Liver (tissue), 9 donors: ENCODE results near the gene LAMA1. TPM values are rescaled to one million over a fixed set of nuclear protein-coding genes. Genes with fewer than 3 reads are reported as not detected.

Experiments
- DNase-seq: peaks from one replicate; pipeline ENCODE4 v3.0.0-alpha.2; 2017; ENCODE audit warnings: low spot score
- H3K27ac ChIP-seq, 2 donors: one replicate each; pipeline ENCODE4 v1.7.0; 2013; ENCODE audit warnings: inconsistent platforms in 2 of 2, low read length in 2 of 2, control low read depth in 1 of 2, low read depth in 1 of 2, mild to moderate bottlenecking in 1 of 2
- H3K27me3 ChIP-seq, 4 donors: one replicate each; pipeline versions ENCODE4 v1.6.1 to v1.7.0; 2013; ENCODE audit warnings: low read length in 3 of 4, inconsistent platforms in 1 of 4, mild to moderate bottlenecking in 1 of 4, moderate library complexity in 1 of 4; ENCODE audit not compliant: control insufficient read depth in 4 of 4, insufficient read depth in 4 of 4
- H3K36me3 ChIP-seq, 4 donors: one replicate each; pipeline versions ENCODE4 v1.6.1 to v1.7.0; 2013; ENCODE audit warnings: low read length in 3 of 4, mild to moderate bottlenecking in 3 of 4, low read depth in 1 of 4, moderate library complexity in 1 of 4; ENCODE audit not compliant: control insufficient read depth in 4 of 4, insufficient read depth in 3 of 4
- H3K4me1 ChIP-seq, 4 donors: one replicate each; pipeline versions ENCODE4 v1.6.1 to v1.7.0; 2013; ENCODE audit warnings: low read length in 3 of 4, mild to moderate bottlenecking in 3 of 4, moderate library complexity in 1 of 4; ENCODE audit not compliant: control insufficient read depth in 4 of 4, insufficient read depth in 4 of 4
- H3K4me3 ChIP-seq, 3 donors: one replicate each; pipeline versions ENCODE4 v1.6.1 to v1.7.0; 2013; ENCODE audit warnings: low read length in 3 of 3, control low read depth in 1 of 3, low read depth in 1 of 3, mild to moderate bottlenecking in 1 of 3
- H3K9ac ChIP-seq, 2 donors: one replicate each; pipeline ENCODE4 v1.7.0; 2013; ENCODE audit warnings: low read length in 2 of 2, mild to moderate bottlenecking in 2 of 2, moderate library complexity in 2 of 2, control low read depth in 1 of 2, low read depth in 1 of 2
- H3K9me3 ChIP-seq, 4 donors: one replicate each; pipeline versions ENCODE4 v1.6.1 to v1.7.0; 2013; ENCODE audit warnings: low read length in 3 of 4; ENCODE audit not compliant: control insufficient read depth in 4 of 4
- ATF3 ChIP-seq: IDR thresholded peaks from 2 replicates; pipeline ENCODE4 v1.6.1; 2016; ENCODE audit warnings: antibody characterized with exemption
- CTCF ChIP-seq: fragments of 150-350 bp; IDR thresholded peaks from 2 replicates; pipeline ENCODE4 v1.5.1; 2017; ENCODE audit warnings: improper control_type of control experiment, low read depth, low read length; ENCODE audit not compliant: missing input control
- EGR1 ChIP-seq, 2 donors: IDR thresholded peaks; 2 replicates each; pipeline ENCODE4 v1.6.1; 2016 to 2018; ENCODE audit warnings: antibody characterized with exemption in 2 of 2, low read depth in 2 of 2
- FOXA1 ChIP-seq: IDR thresholded peaks from 2 replicates; pipeline ENCODE4 v1.6.1; 2016; ENCODE audit warnings: antibody characterized with exemption
- FOXA2 ChIP-seq: IDR thresholded peaks from 2 replicates; pipeline ENCODE4 v1.6.1; 2016; ENCODE audit warnings: antibody characterized with exemption
- GABPA ChIP-seq, 2 donors: IDR thresholded peaks in 1 of 2; conservative IDR thresholded peaks in 1 of 2; 2 replicates each; pipeline ENCODE4 v1.6.1; 2016; ENCODE audit warnings: antibody characterized with exemption in 2 of 2, mild to moderate bottlenecking in 1 of 2, moderate library complexity in 1 of 2
- HNF4A ChIP-seq, 2 donors: conservative IDR thresholded peaks; 2 replicates each; pipeline ENCODE4 v1.6.1; 2016; ENCODE audit warnings: antibody characterized with exemption in 2 of 2, mild to moderate bottlenecking in 2 of 2
- HNF4G ChIP-seq: IDR thresholded peaks from 2 replicates; pipeline ENCODE4 v1.6.1; 2016; ENCODE audit warnings: antibody characterized with exemption
- MAX ChIP-seq: IDR thresholded peaks from 2 replicates; pipeline ENCODE4 v1.6.1; 2016; ENCODE audit warnings: antibody characterized with exemption
- NR2F2 ChIP-seq: IDR thresholded peaks from 2 replicates; pipeline ENCODE4 v1.6.1; 2016; ENCODE audit warnings: antibody characterized with exemption
- RAD21 ChIP-seq, 2 donors: IDR thresholded peaks; 2 replicates each; pipeline ENCODE4 v1.6.1; 2016; ENCODE audit warnings: antibody characterized with exemption in 2 of 2, mild to moderate bottlenecking in 2 of 2
- REST ChIP-seq: IDR thresholded peaks from 2 replicates; pipeline ENCODE4 v1.6.1; 2016; ENCODE audit warnings: antibody characterized with exemption, mild to moderate bottlenecking
- SP1 ChIP-seq: IDR thresholded peaks from 2 replicates; pipeline ENCODE4 v1.6.1; 2018; ENCODE audit warnings: antibody characterized with exemption, mild to moderate bottlenecking
- ZBTB33 ChIP-seq: IDR thresholded peaks from 2 replicates; pipeline ENCODE4 v1.6.1; 2016; ENCODE audit warnings: antibody characterized with exemption
- WGBS: extraction: QIAGEN DNeasy Blood & Tissue Kit; methylation state at CpG from one replicate; pipeline ENCODE4 v1.1.7; 2013; 5-methylcytosine and 5-hydroxymethylcytosine counted together
- polyA plus RNA-seq, 2 donors: library from polyadenylated mRNA; stranded (reverse) in 1 of 2; unstranded in 1 of 2; fragments of 200-250 nt in 1 of 2; fragments of >200 nt in 1 of 2; fragmentation: Nextera tagmentation in 1 of 2; extraction: Ambion mirVana in 1 of 2; gene quantifications; one replicate each; pipeline versions ENCODE4 v1.2.1 to v1.2.3, GENCODE V29; 2013 to 2015
- total RNA-seq, 2 donors: library from RNA; depleted of rRNA; stranded (reverse); fragments of >200 nt; gene quantifications; one replicate each; pipeline ENCODE4 v1.2.3, GENCODE V29; 2014
- donor health status: healthy.
- donor health status: healthy.
- donor health status: healthy.
- donor health status: healthy.
- donor health status: healthy.

LAMA1 gene
- total and polyA plus RNA-seq, 4 donors = 0.05 to 0.67 (median 0.43) TPM

- TF ChIP-seq REST (no peak), ZBTB33 (no peak), EGR1 (IDR thresholded peaks at IDR 0.05; ENCODE audit: low read depth in 2 of 2) (no peak)
Observed at GRCh38 chr18:7065736-7066135, 51.9 kb downstream of the LAMA1 start (continued).

DNA sequence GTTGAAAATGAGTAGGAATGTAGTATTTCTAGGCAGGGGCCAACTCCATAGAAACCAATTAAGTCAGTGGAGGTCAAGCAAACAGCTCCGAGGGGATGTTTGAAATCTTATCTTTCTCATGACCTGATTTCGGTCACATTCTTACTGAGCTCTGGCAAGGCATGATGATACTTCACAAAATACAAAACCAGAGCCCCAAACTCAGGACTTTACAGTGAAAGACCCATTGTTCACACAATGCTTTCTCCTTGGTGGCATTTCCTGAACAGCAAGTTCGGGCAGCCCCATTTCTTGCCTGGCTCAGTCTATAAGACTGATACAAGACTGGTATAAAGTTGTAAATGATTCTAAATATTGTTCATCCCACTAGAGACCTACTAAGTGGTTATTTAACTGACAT is 53.3 kb downstream of the LAMA1 start:
- TF ChIP-seq GABPA (IDR thresholded peaks at IDR 0.05 in 1 of 2, conservative IDR thresholded peaks at IDR 0.05 in 1 of 2) (no peak), HNF4G (no peak), RAD21 (IDR thresholded peaks at IDR 0.05) (no peak), CTCF (no peak), HNF4A (conservative IDR thresholded peaks at IDR 0.05) (no peak), NR2F2 (no peak), SP1 (no peak), FOXA2 (no peak), ATF3 (no peak), EGR1 (IDR thresholded peaks at IDR 0.05; ENCODE audit: low read depth in 2 of 2) (no peak), FOXA1 (no peak), MAX (no peak)
- Histone ChIP-seq H3K9me3 (no peaks in the 10 kb centered on the region), H3K9ac (no peak overlapping the region), H3K27ac (no peak overlapping the region), H3K36me3 (no peaks in the 10 kb centered on the region), H3K27me3 (peaks cover 0 to 6% (median 0%) of the 10 kb centered on the region in 4 donors), H3K4me1 (no peaks in the 10 kb centered on the region), H3K4me3 (no peak overlapping the region)
- DNase-seq = no peak
- 50% methylated on average over 3 of the region's 3 CpGs for WGBS
